ENCODE measurements around the gene CAMK1G. TPM values are rescaled to one million over a fixed set of nuclear protein-coding genes. Genes with fewer than 3 reads are reported as not detected.

The CAMK1G gene
- total and polyA plus RNA-seq, 4 donors, result 2.1 to 10.8 (median 8.8) TPM

DNA sequence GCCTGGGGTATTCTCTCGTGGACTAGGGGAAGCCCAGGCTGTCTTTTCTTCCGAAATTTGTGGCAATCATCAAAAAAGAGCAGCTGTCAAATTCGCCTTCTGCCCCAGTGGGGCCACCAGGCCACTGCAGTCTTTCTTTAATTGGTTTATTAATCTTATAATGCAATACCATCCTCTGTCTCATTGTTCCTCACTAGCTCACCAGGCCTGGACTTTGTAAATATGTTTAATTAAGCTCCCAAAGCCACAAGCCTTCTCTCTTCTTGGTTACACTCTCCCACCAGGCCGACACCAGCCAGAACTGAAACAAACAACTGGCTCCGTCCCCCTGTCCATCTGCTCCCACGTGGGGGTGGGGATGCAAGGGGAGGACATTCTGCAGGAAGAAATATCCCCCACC lies 22.0 kb upstream of the CAMK1G start:
- no peak for DNase-seq (ENCODE audit: low read depth in 4 of 6, low spot score in 6 of 6)
- Histone ChIP-seq H3K4me1 (ENCODE audit: control insufficient read depth, insufficient read depth, low read length) (peaks cover 13% of the 10 kb centered on the region), H3K27ac (ENCODE audit: low read depth, low read length) (no peak overlapping the region), H3K9me3 (ENCODE audit: control insufficient read depth, insufficient read depth, low read length) (no peaks in the 10 kb centered on the region), H3K27me3 (ENCODE audit: control insufficient read depth, insufficient read depth, low read length) (no peaks in the 10 kb centered on the region), H3K36me3 (ENCODE audit: control insufficient read depth, insufficient read depth, low read length) (no peaks in the 10 kb centered on the region), H3K4me3 (ENCODE audit: low read depth, low read length) (no peak overlapping the region)
- 65% methylated on average over 2 of the region's 6 CpGs for WGBS (ENCODE audit: insufficient coverage)

DNA sequence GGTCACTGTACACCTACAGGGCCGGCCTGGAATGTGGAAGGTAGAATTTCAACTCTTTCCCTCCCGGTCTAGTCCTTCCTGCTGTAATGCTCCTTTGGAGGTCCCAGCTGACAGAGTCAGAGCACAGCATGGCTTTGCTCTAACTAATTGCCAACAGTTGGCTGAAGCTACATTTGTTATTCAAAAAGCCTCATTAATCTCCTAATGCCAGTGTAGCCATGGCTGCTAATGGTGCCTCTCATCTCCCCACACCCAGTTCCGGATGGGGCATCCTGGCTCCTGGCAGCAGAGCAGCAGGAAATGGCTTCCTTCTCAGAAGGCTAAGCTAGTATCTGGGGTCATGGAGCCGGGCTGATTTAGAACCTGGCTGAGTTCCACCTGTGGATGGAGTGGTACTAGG lies 18.7 kb upstream of the CAMK1G start:
- Histone ChIP-seq H3K27me3 (ENCODE audit: control insufficient read depth, insufficient read depth, low read length) (no peaks in the 10 kb centered on the region), H3K4me3 (ENCODE audit: low read depth, low read length) (no peak overlapping the region), H3K27ac (ENCODE audit: low read depth, low read length) (no peak overlapping the region), H3K4me1 (ENCODE audit: control insufficient read depth, insufficient read depth, low read length) (peaks cover 13% of the 10 kb centered on the region), H3K36me3 (ENCODE audit: control insufficient read depth, insufficient read depth, low read length) (no peaks in the 10 kb centered on the region), H3K9me3 (ENCODE audit: control insufficient read depth, insufficient read depth, low read length) (no peaks in the 10 kb centered on the region)
- 34% methylated on average over 4 of the region's 4 CpGs for WGBS (ENCODE audit: insufficient coverage)
- DNase-seq (ENCODE audit: low read depth in 4 of 6, low spot score in 6 of 6), result peak in 2 of 6 donors; percentile 50 to 63

DNA sequence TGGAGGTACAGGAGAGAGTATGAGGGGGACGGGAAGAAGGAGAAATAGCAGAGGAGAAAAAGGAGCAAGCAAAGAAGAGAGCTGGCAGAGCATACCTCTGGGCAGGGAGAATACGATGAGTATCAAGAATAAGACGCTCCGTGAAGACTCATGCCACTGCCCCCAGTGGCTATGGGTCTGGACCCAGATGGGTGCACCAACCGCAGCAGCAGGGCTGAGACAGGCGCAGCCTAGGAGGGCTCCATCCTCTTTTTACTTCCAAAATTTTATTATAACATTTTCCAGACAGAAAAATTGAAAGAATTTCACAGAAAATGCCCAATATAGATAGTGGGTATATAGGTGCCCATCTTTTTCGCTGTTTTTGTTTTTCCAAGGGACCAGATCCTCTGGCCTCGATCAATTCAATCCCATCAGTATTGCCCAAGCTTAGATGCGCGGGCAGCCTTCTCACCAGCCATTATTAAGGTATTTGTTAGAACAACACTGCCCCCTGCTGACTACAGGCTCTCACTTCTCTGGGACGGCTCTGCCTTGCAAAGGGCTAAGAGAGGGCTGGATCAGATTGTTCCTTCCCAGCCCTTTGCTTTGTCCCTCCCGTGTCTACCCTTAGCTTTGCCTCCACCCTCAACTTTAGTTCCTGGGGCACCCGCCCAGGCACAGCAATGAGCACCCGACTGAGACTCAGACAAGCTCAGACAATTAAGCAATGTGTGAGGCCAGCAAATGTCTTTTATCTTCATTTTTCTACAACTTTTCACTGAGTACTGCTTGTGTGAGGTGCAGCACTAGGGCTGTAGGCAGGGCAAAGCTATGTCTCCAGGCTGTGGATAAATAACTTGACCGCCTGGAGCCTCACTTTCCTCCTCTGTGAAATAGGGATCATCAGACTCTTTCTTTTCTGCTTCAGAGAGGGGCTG lies 17.5 kb upstream of the CAMK1G start:
- Histone ChIP-seq H3K27ac (ENCODE audit: low read depth, low read length) (no peak overlapping the region), H3K9me3 (ENCODE audit: control insufficient read depth, insufficient read depth, low read length) (no peaks in the 10 kb centered on the region), H3K36me3 (ENCODE audit: control insufficient read depth, insufficient read depth, low read length) (no peaks in the 10 kb centered on the region), H3K4me3 (ENCODE audit: low read depth, low read length) (no peak overlapping the region), H3K4me1 (ENCODE audit: control insufficient read depth, insufficient read depth, low read length) (peaks cover 13% of the 10 kb centered on the region), H3K27me3 (ENCODE audit: control insufficient read depth, insufficient read depth, low read length) (peaks cover 5% of the 10 kb centered on the region)
- WGBS (ENCODE audit: insufficient coverage), result 28% methylated on average over 9 of the region's 15 CpGs
- peak in 5 of 6 donors; percentile 79 to 98 (median 85) for DNase-seq (ENCODE audit: low read depth in 4 of 6, low spot score in 6 of 6)

DNA sequence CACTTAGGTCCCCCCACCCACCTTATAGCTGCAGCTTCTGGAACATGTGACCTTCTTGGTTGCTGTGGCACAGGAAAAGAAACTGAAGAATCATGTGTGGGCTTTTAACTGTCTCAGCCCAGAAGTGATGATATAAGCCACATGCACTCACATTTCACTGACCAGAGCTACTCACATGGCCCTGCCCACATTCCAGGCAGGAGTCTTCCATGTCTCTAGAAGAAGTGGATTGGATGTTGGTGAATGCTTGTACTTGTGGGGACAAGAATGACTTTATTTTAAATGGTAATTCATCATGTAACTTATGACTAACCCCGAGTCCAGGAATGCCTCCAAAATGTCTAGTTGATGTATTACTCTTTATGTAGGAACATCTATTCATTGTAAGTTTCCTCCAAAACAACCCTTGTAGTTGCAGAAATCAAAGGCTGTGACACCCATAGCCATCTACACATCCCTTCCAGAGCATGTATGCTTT lies 15.8 kb upstream of the CAMK1G start:
- H3K27ac ChIP-seq (ENCODE audit: low read depth, low read length), result no peak overlapping the region
- DNase-seq (ENCODE audit: low read depth in 4 of 6, low spot score in 6 of 6), result no peak
- no peaks in the 10 kb centered on the region for H3K9me3 ChIP-seq (ENCODE audit: control insufficient read depth, insufficient read depth, low read length)
- H3K4me3 ChIP-seq (ENCODE audit: low read depth, low read length), result no peak overlapping the region
- peaks cover 13% of the 10 kb centered on the region for H3K4me1 ChIP-seq (ENCODE audit: control insufficient read depth, insufficient read depth, low read length)
- H3K27me3 ChIP-seq (ENCODE audit: control insufficient read depth, insufficient read depth, low read length), result peaks cover 5% of the 10 kb centered on the region
- no CpG with 5 or more reads among the region's 1 CpG for WGBS (ENCODE audit: insufficient coverage)
- H3K36me3 ChIP-seq (ENCODE audit: control insufficient read depth, insufficient read depth, low read length), result no peaks in the 10 kb centered on the region

DNA sequence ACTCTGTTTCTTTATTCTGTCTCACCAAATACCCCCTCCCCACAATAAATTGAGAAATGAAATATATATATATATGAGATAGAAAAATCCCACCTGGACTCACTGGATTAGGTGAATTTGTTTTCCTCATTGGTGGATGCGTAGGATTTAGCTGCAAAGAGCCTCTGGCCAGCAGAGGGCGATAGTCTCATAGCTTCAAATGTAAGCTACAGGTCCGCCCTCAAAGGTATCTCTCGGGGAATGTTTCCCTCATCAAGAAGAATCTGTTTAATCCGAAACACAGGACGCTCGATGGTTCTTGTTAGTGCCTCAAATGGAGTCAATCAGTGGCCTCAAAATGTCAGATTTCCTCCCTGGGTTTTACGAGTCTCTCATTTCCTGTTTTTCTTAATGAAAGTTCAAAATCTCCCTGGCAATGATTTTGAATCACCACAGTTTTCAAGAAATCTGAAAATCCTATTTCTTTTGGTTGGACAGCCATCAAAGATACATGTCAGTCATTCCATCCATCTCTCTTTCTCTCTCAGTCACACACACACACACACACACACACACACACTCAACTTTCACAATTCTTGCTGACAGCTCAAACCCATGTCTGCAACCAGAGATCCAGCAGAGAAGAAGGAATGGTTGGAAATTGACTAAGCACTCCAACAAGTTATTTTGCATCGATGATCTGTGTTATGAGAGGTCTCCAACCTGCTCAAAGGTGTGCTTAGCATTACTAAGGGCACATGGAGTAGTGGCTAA lies 13.9 kb upstream of the CAMK1G start:
- WGBS (ENCODE audit: insufficient coverage), result 26% methylated on average over 9 of the region's 9 CpGs
- H3K36me3 ChIP-seq (ENCODE audit: control insufficient read depth, insufficient read depth, low read length), result no peaks in the 10 kb centered on the region
- H3K27me3 ChIP-seq (ENCODE audit: control insufficient read depth, insufficient read depth, low read length), result peaks cover 5% of the 10 kb centered on the region
- H3K27ac ChIP-seq (ENCODE audit: low read depth, low read length), result no peak overlapping the region
- DNase-seq (ENCODE audit: low read depth in 4 of 6, low spot score in 6 of 6), result peak in 5 of 6 donors; percentile 55 to 96 (median 75)
- peak overlapping the region; percentile 7 for H3K4me3 ChIP-seq (ENCODE audit: low read depth, low read length)
- H3K9me3 ChIP-seq (ENCODE audit: control insufficient read depth, insufficient read depth, low read length), result no peaks in the 10 kb centered on the region
- peaks cover 9% of the 10 kb centered on the region for H3K4me1 ChIP-seq (ENCODE audit: control insufficient read depth, insufficient read depth, low read length)

DNA sequence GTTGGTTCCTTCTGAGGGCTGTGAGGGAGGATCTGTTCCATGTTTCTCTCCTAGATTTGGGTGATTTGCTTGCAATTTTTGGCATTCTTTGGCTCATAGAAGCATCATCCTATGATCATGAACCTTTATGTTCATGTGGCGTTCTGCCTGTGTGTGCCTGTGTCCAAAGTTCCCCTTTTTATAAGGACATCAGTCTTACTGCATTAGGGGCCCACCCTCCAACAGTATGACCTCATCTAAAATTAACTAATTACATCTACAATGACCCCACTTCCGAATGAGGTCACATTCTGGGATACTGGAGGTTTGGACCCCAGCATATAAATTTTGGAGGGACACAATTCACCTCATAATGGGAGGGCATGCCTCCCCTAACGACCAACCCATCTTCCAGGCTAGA lies 12.8 kb upstream of the CAMK1G start:
- Histone ChIP-seq H3K27me3 (ENCODE audit: control insufficient read depth, insufficient read depth, low read length) (peaks cover 5% of the 10 kb centered on the region), H3K27ac (ENCODE audit: low read depth, low read length) (no peak overlapping the region), H3K4me3 (ENCODE audit: low read depth, low read length) (no peak overlapping the region), H3K4me1 (ENCODE audit: control insufficient read depth, insufficient read depth, low read length) (peaks cover 2% of the 10 kb centered on the region), H3K9me3 (ENCODE audit: control insufficient read depth, insufficient read depth, low read length) (no peaks in the 10 kb centered on the region), H3K36me3 (ENCODE audit: control insufficient read depth, insufficient read depth, low read length) (no peaks in the 10 kb centered on the region)
- 68% methylated on average over 2 of the region's 3 CpGs for WGBS (ENCODE audit: insufficient coverage)
- no peak for DNase-seq (ENCODE audit: low read depth in 4 of 6, low spot score in 6 of 6)

DNA sequence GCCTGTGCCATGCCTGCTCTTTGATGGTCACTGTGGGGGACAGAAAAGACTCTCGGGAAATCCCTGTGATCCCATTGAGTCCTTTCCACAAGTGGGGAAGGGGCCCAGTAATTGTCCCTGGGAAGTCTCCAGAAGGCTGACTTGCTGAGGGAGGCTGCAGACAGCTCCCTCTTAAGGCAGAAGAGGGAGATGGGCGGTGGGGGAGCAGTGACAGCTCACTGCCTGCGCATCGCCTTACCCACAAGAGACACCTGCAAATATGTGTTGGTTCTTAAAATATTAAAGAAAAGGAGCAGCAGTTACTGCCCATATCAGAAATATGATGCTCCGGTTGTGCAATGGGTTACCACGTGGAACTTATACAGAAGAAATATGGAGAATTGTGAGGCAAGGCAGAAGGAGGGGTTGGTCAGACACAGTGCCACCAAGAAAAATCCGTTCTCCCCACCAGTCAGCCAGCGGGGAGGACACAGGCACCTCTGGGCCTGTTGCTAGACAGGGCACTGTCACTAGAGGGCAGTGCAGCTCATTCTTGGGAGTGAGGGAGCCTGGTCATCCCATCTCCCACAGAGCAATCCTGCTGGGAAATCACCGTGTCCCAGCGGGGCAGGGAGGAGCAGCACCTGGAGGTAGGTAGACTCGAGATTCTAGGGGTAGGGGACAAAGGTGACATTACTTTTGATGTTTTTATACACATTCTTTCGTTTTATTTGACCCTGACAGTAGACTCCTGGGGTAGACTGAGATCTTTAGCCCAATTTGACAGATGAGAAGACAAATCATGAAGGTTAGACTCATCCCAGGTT lies 6.9 kb upstream of the CAMK1G start:
- Histone ChIP-seq H3K27ac (ENCODE audit: low read depth, low read length) (no peak overlapping the region), H3K36me3 (ENCODE audit: control insufficient read depth, insufficient read depth, low read length) (no peaks in the 10 kb centered on the region), H3K4me3 (ENCODE audit: low read depth, low read length) (no peak overlapping the region), H3K27me3 (ENCODE audit: control insufficient read depth, insufficient read depth, low read length) (no peaks in the 10 kb centered on the region), H3K9me3 (ENCODE audit: control insufficient read depth, insufficient read depth, low read length) (no peaks in the 10 kb centered on the region), H3K4me1 (ENCODE audit: control insufficient read depth, insufficient read depth, low read length) (no peaks in the 10 kb centered on the region)
- DNase-seq (ENCODE audit: low read depth in 4 of 6, low spot score in 6 of 6), result peak in 3 of 6 donors; percentile 54 to 84 (median 83)
- WGBS (ENCODE audit: insufficient coverage), result 41% methylated on average over 6 of the region's 12 CpGs

DNA sequence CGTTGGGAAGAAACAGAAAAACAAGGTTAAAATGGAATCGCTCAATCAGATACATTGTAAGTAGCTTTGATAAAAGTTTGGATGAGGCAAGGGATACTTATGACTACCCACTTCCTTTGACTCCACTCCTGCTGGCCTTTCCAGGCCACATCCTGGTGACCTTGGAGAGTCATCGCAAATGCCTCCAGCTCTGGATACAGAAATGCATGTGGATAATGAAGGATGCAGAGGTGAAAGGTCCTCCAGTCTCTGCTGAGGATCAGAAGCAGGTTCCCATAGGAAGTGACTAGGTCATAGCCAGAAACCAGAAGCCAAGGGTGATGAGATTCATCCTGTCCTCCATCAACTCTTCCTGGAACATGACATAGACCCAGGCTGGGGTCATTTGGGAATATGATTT lies 6.2 kb upstream of the CAMK1G start:
- 100% methylated on average over 1 of the region's 3 CpGs for WGBS (ENCODE audit: insufficient coverage)
- Histone ChIP-seq H3K4me3 (ENCODE audit: low read depth, low read length) (no peak overlapping the region), H3K27ac (ENCODE audit: low read depth, low read length) (no peak overlapping the region), H3K27me3 (ENCODE audit: control insufficient read depth, insufficient read depth, low read length) (no peaks in the 10 kb centered on the region), H3K36me3 (ENCODE audit: control insufficient read depth, insufficient read depth, low read length) (no peaks in the 10 kb centered on the region), H3K4me1 (ENCODE audit: control insufficient read depth, insufficient read depth, low read length) (no peaks in the 10 kb centered on the region), H3K9me3 (ENCODE audit: control insufficient read depth, insufficient read depth, low read length) (no peaks in the 10 kb centered on the region)
- no peak for DNase-seq (ENCODE audit: low read depth in 4 of 6, low spot score in 6 of 6)

DNA sequence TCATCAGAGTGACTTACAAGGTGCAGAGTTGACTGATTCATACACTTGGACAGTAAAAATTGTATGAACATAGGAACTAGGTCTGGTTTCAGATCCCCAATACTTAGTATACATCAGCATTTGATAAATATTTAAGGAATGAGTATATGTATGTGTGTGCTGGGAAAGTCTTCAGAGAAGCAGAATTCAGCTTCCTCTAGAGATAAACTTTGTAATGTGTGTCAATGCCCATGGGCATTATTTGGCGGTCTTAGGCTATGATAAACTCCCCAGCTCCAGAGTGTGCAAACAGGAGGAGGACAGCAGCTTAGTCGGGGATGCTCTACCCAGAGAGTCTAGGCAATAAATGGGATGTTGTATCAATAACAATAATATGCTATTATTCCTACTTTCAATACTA lies 2.9 kb upstream of the CAMK1G start:
- no peak overlapping the region for H3K4me3 ChIP-seq (ENCODE audit: low read depth, low read length)
- H3K4me1 ChIP-seq (ENCODE audit: control insufficient read depth, insufficient read depth, low read length), result peaks cover 14% of the 10 kb centered on the region
- no CpG with 5 or more reads among the region's 2 CpGs for WGBS (ENCODE audit: insufficient coverage)
- peaks cover 12% of the 10 kb centered on the region for H3K27me3 ChIP-seq (ENCODE audit: control insufficient read depth, insufficient read depth, low read length)
- no peak overlapping the region for H3K27ac ChIP-seq (ENCODE audit: low read depth, low read length)
- H3K9me3 ChIP-seq (ENCODE audit: control insufficient read depth, insufficient read depth, low read length), result no peaks in the 10 kb centered on the region
- no peak for DNase-seq (ENCODE audit: low read depth in 4 of 6, low spot score in 6 of 6)
- H3K36me3 ChIP-seq (ENCODE audit: control insufficient read depth, insufficient read depth, low read length), result no peaks in the 10 kb centered on the region
